Measurements from ENCODE around the gene ADAP1.
"Not testable (repeated sequence)": the region's sequence is repeated elsewhere in the genome, so short reads cannot be mapped to it uniquely, and the experiment has no call there.

Gene ADAP1

DNA sequence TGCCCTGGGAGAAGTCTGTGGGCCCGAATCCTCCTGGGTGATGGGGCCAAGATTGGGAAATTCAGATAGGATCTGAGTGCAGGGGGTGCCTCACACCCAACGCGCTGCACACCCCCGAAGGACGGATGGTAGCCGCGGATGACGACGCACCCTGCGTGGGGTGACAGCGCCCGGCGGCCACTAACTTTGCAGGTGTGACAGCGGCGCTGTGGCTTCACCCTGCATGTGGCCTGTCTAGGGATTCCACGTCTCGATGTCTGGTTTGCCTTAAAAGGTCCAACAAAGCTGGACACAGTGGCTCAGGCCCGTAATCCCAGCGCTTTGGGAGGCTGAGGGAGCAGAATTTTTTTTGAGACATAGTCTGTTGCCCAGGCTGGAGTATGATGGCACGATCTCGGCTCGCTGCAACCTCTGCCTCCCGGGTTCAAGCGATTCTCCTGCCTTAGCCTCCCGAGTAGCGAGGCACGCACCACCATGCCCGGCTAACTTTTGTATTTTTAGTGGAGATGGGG is 18.6 kb downstream of the ADAP1 start:
- no peak for DNase-seq

DNA sequence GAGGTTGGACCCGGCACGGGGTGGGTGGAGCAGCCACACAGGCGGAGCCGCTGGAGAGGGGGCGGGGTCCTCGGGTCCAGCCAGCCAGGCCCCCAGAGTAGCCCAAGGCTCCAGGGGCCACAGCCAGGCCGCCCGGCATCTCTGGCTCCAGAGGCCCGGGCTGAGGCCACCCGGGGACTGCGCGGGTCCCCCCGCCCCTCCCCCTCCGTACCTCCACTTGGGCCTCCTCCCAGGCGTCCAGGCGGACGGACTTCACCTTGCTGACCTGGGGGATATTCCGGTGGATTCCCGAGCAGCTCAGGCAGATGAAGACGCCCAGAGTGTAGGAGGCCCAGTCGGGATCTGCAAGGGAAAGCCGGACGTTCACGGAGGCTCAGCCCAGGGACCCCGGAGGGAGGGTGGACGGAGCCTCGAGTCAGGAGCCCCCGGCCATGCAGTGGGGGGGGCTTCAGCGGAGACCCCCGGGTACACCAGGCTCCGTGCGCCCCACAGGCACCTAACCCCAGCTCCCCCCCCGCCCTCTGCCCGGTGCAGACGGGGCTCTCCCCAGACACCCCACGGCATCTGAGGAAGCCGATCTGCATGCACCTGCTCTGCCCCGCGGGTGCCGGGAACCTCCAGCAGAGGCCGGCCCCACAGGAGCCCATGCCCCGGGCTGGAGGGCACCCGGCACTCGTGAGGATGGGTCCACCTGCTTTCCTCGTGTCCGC is 19.2 kb downstream of the ADAP1 start:
- DNase-seq, result no peak

DNA sequence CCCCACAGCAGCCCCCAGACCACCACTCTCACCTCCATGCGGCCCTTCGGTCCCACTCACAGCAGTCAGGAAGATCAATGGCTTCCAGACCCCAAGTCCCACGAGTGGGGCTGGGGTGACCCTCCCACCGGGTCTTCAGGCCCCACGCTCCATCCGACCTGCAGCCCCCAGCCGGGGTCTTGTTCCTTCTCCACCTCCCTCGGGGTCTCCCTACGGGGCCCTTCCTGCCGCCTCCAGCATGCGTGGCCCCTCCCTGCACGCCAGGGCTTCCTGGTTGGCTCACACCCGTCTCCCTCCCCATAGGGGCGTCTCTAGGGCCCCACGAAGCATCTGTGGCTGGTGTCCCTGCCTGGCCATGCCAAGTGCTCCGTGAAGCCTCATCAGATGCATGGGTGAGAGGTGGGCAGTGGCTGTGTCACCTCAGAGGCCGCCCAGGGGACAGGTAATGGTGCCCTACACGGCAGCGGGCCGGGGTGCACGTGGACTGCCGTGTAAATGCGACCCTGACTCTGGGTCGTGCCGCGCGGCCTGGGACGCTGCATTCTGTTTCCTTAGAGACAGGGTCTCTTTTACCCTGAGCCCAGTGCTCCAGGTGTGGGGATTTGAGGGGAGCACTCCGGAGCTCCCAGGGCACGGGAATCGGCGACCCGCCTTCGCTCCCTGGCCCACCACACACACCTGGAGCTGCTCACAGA is 19.9 kb downstream of the ADAP1 start:
- no peak for DNase-seq

DNA sequence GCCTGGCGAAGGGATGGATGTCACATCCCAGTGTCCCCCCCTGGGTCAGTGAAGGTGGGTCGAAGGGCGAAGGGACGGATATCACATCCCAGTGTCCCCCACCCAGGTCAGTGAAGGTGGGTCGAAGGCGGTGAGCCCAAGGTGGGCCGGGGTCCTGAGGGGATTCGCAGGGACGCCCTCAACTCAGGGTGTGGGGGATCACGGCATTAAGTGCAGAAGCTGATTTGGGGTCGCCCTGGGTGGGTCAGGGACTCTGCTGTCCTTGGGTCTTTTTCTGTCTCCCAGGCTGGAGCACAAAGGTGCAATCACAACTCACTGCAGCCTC is 21.9 kb downstream of the ADAP1 start:
- no peak for DNase-seq

DNA sequence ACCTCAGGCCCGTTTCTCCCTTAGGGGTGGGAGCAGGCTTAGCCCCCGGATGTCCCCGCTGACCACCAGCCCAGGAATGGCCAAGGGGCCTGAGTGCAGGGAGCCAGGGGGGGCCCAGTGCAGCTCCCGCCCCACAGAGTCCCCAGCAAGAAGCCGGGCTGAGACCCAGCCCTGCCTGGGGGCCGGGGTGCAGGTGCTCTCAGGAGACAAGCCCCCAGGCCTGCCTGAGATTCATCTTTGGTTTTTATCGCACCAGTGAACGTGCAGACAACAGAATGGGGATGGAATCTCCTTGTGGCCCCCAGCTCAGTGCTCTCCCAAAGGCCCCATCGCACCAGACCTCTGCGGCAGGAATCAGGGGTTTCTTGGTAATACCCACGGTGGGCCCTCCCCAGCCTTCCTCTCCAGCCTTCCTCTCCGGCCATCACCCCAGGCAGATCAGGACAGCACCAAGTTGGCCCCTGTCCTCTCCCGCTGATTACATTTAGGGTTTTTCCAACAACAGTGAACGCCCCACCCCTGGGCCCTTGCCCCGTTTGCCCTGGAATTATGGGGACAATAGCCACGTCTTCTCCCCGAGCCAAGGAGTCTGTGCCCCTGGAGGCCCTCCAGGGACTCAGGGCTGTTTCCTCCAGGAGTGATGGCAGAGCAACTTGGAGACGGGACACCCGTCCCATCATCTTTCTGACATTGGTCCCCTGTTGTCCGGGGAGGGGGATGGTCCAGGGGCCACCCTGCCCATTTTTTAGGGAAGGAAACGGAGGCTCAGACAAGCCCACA is 22.4 kb downstream of the ADAP1 start:
- no peak for DNase-seq

DNA sequence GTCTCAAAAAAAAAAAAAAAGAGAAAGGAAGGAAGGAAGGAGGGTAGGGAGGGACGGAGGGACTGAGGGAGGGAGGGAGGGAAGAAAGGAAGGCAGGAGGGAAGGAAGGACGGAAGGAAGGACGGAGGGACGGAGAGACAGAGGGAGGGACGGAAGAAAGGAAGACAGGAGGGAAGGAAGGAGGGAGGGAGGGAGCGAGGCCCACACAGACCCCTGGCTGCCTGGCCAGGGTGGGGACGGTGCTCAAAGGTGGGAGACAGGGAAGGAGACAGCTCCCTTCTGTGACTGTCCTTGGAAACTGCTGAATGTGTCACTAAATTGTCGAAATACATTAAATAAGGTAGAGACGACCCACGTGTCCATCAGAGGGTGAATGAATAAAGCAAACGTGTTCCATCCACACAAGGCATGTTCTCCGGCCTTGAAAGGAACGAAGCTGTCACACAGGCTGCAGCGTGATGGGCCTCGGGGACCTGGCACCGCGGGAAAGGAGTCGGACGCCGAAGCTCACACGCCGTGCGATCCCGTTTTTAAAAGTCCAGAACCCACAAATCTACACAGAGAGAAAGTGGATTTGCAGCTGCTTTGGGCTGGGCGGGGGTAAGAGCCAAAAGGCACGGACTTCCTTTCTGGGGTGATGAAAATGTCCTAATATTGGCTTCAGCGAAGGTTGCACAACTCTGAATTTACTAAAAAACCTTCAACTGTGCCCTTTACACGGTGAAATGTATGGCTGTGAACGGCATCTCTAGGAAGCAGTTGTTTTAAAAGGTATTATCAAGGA is 23.3 kb downstream of the ADAP1 start:
- DNase-seq, result no peak

DNA sequence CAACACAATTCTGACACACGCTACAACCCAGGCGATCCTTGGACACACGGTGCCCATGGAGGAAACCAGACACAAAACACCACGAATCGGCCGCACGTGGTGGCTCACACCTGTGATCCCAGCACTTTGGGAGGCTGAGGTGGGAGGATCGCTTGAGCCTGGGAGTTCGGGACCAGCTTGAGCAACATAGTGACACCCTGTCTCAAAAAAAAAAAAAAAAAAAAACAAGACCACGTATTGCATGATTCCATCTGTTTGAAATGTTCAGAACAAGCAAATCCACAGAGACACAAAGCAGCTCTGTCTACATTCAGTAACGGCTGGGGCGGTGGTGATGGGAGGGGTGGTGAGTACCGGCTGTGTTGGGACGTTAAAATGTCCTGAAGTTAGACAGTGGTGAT is 25.2 kb downstream of the ADAP1 start:
- no peak for DNase-seq

DNA sequence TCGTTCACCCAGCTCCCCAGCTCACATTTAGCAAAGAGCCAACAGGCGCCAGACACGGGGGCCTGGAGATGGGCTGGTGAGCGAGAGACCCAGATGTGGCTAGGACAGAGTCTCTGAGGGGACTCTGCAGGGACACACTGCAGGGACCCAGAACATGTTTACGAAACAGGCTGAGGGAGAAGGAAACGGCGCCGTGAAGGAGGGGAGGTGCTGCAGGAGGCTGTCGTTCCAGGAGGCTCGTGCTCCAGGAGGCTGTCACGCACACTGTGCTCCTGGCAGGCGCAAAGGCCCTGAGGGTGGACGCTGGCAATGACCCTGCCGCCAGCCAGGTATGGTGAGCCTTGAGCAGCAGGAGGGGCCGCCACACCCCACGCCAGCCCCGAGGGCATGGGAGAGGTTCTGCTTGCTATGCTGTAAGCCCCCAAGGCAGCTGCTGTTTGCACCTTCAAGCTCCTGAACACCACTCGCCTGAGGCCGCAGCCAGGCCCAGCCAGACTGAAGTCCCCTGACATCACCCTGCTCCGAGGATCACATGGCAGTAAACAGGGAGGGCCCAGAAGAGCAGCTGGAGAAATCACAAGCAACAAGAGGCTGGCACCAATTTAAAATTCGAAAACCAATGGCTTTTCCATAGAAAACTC is 27.3 kb downstream of the ADAP1 start:
- DNase-seq, result no peak

DNA sequence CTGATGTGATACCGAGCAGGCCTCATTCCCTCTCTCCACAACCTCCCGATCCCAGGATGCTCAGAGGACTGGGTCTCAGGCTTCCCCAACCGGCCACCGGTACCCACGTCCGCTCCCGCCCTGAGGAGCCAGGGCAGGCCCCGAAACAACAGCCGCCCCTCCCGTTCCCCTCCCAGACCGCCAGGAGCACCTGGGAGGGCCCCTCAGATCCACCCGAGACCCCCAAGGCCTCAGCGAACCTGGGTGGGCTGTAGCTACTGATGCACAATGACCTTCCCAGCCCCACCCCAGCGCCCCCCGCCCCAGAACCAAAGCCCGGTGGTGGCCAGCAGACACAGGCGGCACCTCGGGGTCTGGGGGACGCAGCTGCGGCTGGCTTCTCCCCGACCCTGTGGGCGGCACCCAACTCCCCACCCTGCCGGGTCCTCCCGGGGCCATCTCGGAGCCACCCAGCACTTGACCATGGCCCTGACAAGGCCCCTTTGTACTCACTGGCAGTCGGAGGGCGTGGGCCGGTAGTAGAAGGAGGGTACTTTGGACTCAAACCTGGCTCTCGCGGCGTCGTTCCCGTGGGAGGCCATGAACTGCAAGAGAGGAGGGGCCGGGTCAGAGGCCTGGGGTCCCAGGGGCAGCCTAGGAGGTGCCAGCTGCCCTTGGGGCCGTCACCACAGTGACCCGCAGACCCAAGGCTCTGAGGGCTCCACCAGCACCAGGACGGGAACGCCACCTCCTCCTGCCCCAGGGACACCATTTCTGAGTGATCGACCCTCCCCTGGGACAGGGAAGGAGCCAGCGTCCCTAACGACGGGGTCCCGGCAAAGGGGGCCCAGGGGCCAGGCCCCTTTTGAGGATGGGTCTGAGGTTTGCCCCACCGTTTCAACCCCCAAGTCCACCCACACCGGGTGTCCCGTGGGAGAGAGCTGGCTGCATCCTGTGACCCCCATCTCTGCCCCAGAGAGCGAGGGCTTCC is 28.1 kb downstream of the ADAP1 start:
- DNase-seq, result no peak

DNA sequence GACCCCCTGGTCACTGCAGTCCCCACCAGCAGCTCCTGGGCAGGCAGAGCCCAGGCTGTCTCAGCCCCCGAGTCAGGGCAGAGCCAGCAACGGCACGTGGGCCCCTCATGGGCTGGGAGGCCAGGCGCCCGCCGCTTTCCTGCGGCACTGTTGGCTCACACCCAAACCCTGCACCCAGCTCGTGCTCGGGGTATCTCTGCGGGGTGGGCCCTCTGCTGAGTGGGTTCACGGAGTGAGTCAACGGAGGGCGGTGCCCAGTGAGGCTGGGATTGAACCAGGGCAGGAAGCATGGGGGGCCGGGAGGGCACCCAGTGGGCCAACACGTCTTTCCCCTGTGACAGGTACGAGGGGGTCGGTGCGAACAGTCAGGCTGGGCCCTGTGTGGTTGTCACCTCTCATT is 28.9 kb downstream of the ADAP1 start:
- no peak for DNase-seq

DNA sequence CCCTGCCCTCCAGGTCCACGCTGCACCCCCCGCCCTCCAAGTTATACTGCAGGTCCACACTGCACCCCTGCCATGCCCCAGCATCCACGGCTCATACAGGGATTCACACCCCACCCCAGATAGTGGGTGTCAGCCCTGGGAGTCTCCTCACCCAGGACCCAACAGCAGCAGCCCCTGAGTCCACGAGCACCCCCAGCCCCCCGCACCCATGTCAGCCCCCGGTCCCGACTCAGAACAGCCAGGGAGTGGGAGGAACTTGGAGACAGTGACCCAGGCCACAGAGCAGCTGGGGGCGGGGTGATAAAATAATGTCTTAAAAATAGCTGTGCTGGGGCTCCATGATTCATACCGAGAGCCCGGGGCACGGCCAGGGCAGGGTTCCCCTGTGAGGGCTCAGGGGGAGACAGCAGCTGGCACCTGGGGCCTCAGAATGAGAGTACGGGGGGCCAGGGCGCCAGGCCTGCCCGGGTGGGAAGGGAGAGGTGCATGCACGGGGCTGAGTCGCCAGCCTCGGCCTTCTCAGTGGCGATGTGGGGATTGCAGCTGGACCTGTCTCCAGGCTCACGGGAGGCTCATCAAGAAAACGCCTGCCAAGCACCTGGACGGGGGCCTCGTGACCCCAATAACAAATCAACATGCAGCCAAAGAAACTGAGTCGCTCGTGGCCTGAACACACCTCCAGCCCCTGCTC is 29.8 kb downstream of the ADAP1 start:
- DNase-seq, result no peak

DNA sequence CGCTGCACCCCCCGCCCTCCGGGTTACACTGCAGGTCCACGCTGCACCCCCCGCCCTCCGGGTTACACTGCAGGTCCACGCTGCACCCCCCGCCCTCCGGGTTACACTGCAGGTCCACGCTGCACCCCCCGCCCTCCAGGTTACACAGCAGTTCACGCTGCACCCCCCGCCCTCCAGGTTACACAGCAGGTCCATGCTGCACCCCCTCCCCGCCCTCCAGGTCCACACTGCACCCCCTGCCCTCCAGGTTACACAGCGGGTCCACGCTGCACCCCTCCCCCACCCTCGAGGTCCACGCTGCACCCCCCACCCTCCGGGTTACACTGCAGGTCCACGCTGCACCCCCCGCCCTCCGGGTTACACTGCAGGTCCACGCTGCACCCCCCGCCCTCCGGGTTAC is 30.4 kb downstream of the ADAP1 start:
- not testable (repeated sequence) for DNase-seq

DNA sequence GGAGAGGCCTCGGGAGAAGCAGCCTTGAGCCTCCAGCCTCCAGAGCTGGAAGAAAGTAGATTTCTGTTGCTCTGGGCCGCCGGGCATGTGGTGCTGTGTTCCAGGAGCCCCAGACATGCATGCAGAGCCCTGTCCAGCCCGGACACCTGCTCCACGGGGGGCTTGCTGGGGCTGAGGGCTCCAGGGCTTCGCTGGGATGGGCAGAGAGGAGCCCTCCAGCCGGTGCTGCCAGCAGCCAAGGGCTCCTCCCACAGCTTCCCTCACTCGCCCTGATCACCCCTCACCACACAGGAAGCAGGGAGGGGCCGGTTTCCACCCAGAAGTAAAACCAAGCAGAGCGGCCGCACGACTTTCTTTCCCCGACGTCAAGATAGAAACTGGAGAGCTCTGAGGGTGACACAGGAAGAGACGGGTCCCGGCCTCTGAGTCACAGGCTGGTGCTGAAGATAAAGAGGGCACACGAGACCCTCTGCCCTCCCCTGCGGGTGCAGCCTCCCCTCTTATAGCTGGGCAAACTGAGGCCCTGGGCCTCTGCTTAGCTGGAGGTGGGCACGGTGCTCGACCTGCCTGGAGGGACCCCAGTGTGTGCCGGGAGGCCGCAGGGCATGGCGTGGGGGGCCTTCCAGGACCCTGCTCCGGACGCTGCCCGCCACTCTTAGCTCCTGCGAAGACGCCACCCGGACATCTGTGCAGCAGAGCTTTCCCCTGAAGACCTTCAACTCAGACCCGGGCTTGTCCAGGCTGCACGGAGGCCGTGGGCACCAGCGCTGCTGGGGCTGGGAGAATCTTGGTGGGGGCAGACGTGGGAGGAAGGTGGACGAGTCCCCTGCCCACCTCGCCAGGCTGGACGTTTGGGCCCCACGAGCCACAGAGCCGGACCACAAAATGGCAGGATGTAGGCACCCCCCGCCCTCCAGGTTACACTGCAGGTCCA is 31.1 kb downstream of the ADAP1 start:
- no peak for DNase-seq

DNA sequence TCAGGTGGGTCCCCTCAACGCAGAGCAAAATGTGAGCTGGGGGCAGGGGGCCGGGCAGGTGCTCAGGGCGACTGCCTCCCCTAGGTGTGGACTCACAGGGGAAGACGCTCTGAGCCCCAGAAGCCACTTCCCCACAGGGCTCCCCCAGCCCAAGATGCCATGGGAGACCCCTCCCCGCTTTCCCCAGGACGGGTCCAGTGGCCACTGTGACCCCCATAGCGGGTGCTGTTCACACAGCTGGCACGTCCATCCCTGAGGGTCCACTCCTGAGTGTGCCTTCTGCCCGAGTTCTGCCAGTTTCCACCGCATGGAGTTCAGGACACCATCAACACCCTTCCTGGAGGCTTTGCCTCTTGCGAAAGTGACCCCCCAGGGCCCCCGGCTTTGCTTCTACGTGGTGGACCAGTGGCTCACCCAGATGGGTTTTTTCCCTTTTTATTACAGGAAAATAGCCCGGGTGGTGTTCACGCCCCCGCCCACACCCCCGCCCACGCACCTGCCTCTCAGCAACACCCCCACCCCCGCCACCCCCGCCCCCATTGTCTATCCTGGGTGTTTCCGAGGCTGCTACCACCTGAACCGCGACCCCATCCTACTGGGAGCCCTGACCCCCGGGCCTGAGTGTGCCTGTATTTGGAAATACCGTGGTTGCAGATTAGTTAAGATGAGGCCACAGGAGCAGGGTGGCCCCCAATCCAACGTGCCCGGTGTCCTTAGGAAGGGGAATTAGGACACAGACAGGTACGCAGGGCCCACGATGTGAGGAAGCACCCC is 32.0 kb downstream of the ADAP1 start:
- no peak for DNase-seq

DNA sequence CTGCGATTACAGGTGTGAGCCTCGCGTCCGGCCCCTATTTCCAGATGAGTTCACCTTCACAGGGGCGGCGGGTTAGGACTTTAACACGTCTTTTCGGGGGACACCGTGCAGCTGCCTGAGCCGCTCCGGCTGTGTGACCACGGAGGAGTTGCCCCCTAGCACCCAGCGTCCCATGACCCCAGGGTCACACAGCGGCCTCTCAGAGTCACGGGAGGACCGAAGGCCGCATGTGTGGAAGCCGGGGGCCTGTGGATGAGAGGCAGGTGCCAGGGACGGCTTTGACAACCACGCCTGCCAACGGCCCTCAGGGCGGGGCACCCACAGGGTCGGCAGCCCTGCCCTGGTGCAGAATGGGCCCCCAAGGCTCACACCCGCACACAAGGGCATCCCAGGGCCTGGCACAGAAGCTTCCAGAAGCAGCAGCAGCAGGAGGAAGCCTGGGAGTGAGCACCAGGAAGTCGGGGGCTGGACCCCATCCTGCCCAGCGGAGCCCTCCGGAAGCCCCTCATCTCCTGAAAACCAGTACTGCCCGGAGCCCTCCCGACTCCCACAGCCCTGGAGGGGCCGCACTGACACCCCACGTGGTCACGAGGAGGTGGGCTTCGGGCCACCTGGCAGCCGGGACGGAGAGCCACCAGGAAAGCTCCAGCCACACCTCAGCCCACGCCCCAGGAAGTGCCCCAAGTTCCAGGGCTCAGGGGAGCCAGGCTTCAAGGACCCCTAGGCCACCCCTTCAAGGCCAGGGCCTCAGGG is 32.7 kb downstream of the ADAP1 start:
- DNase-seq, result no peak

DNA sequence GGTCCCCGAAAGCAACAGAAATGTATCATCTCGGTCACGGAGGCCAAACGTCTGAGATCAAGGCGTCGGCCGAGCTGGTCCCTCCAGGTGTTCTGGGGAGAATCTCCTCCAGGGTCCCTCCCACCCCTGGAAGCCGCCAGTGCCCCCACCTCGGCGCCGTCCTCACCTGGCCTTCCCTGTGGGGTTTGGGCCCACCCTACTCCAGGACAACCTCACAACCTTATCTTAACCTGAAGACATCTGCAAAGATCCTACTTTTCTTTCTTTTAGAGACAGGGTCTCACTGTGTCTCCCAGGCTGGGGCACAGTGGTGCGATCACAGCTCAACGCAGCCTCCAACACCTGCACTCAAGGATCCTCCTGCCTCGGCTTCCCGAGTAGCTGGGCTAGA is 33.4 kb downstream of the ADAP1 start:
- DNase-seq, result no peak

DNA sequence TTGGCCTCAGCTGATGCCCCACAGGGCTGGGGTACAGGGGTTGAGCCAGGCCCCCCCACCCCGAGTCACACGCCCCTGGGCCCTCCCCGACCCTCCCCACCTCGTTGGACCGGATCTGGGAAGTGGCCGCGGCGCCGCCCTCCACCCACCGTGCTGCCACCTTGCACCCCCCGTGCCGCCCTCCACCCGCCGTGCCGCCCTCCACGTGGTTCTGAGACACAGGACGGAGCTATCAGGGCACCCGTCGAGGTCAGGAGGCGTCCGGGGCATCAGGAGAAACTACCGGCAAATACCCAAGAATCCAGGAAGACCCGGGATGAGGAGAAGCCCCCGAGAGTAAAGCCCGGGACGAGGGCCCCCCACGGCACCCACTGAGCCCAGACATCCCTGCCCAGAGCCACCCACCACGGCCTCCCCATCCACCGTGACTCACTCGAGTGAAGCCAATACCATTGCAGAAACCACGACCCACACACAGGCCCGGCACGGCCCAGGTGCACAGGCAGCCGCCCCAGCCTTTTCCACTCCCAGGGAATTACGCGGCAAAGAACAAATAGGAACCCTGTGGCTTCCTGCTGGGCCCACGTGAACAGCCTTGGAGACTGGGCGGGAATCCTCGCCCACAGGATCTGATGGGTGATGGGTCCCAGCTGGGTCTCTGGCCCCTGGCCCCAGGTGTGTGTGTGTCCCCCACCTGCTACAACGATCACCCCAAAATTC is 34.0 kb downstream of the ADAP1 start:
- no peak for DNase-seq

All from HCEC 1CT (cell line).